ENCODE measurements around the gene ARID5A. TPM values are rescaled to one million over a fixed set of nuclear protein-coding genes. Genes with fewer than 3 reads are reported as not detected.
A peak's percentile ranks its signal among the peaks of the same experiment; 100 is the strongest.

Gene ARID5A
- total and polyA plus RNA-seq, 2 experiments from 2014 or later: 5.5 to 7.7 TPM

- no peak overlapping the region for H3K27ac Mint-ChIP-seq
- TF ChIP-seq POLR2AphosphoS5 (IDR thresholded peaks at IDR 0.05; ENCODE audit: low read depth) (no peak), STAT1 (IDR thresholded peaks at IDR 0.05; ENCODE audit: unreplicated experiment) (no peak), ZNF462 (CRISPR knock-in tag; IDR thresholded peaks at IDR 0.05) (no peak), CTCF (conservative IDR thresholded peaks at IDR 0.05; ENCODE audit: low read depth in 2 of 2) (no peak), ZNF114 (CRISPR knock-in tag; IDR thresholded peaks at IDR 0.05) (no peak), NANOG (IDR thresholded peaks at IDR 0.05; ENCODE audit: borderline replicate concordance) (no peak), ETS1 (IDR thresholded peaks at IDR 0.05) (no peak), CREB1 (CRISPR knock-in tag; IDR thresholded peaks at IDR 0.05; ENCODE audit: low read depth) (no peak), ZNF331 (CRISPR knock-in tag; IDR thresholded peaks at IDR 0.05; ENCODE audit: low read depth) (no peak), JUNB (IDR thresholded peaks at IDR 0.05; ENCODE audit: unreplicated experiment) (no peak), REST (IDR thresholded peaks at IDR 0.05; ENCODE audit: unreplicated experiment) (no peak), EZH2 (IDR thresholded peaks at IDR 0.05; ENCODE audit: low read depth, unreplicated experiment) (no peak), EZH2phosphoT487 (IDR thresholded peaks at IDR 0.05; ENCODE audit: unreplicated experiment) (no peak)
- no peak overlapping the region for H2AFZ ChIP-seq
- 0 out of 2 replicates have a peak overlapping the region, but pooled peaks have one; percentile 50 for H3K4me2 ChIP-seq
- peak overlapping the region; percentile 34; the same call in 1 of the 2 replicates for H3K4me3 ChIP-seq
- peaks cover 11% of the 10 kb centered on the region for H3K4me1 ChIP-seq (ENCODE audit: insufficient read depth)
- ATAC-seq (no peak), DNase-seq (ENCODE audit: low spot score) (no peak)
- H3K27ac ChIP-seq (ENCODE audit: low read depth): no peak overlapping the region
- no peaks in the 10 kb centered on the region for H3K27me3 ChIP-seq (ENCODE audit: insufficient read depth)
- peaks cover 8% of the 10 kb centered on the region; the same call in 2 of the 3 replicates for H3K9me3 Mint-ChIP-seq
- H3F3A ChIP-seq (replicated peaks; ENCODE audit: low read depth): peaks cover 8% of the 10 kb centered on the region; the same call in 1 of the 2 replicates
- H3K79me2 ChIP-seq (replicated peaks; ENCODE audit: insufficient read depth): no peaks in the 10 kb centered on the region
- peaks cover 8% of the 10 kb centered on the region for H3K27me3 Mint-ChIP-seq (ENCODE audit: insufficient read depth, low read depth, poor library complexity)
- H3K36me3 ChIP-seq (ENCODE audit: insufficient read depth): no peaks in the 10 kb centered on the region
- no peaks in the 10 kb centered on the region for H4K20me1 ChIP-seq (replicated peaks; ENCODE audit: insufficient read depth)
- H3K9me2 ChIP-seq (ENCODE audit: insufficient read depth): peaks cover 10% of the 10 kb centered on the region; the same call in 1 of the 2 replicates
- peaks cover 24% of the 10 kb centered on the region for H3K4me1 Mint-ChIP-seq
- H3K36me3 Mint-ChIP-seq (ENCODE audit: low read depth): peaks cover 22% of the 10 kb centered on the region
- H3K4me3 Mint-ChIP-seq: no peak overlapping the region
Observed at GRCh38 chr2:96546797-96547196, 10.2 kb downstream of the ARID5A start.
